ENCODE results near the gene CEMIP. TPM values are rescaled to one million over a fixed set of nuclear protein-coding genes. Genes with fewer than 3 reads are reported as not detected.
A peak's percentile ranks its signal among the peaks of the same experiment; 100 is the strongest.

CEMIP gene
- total and polyA plus RNA-seq, 2 of the 13 experiments (the other 11 are each of a cell fraction or from before 2014, with no cell fraction given), result 4.3 to 28.5 TPM

GRCh38 chr15:80989518-80990478 lies 210.6 kb downstream of the CEMIP start, which contains the start of gene MESD (continued):
- TF ChIP-seq ARID4A (CRISPR knock-in tag; IDR thresholded peaks at IDR 0.05; ENCODE audit: borderline replicate concordance) (peak; percentile 93), ZNF101 (CRISPR knock-in tag; IDR thresholded peaks at IDR 0.05; ENCODE audit: borderline replicate concordance, low read depth) (no peak), SIN3A (IDR thresholded peaks at IDR 0.05; ENCODE audit: borderline replicate concordance, low read depth, low read length) (peak; percentile 57; the same call in 1 of the 2 replicates), ZNF737 (CRISPR knock-in tag; IDR thresholded peaks at IDR 0.05; ENCODE audit: borderline replicate concordance) (no peak), AFF4 (CRISPR knock-in tag; IDR thresholded peaks at IDR 0.05) (no peak), FOXC1 (CRISPR knock-in tag; IDR thresholded peaks at IDR 0.05; ENCODE audit: borderline replicate concordance) (peak; percentile 33; the same call in 1 of the 2 replicates), ZNF234 (CRISPR knock-in tag; conservative IDR thresholded peaks at IDR 0.05) (no peak), POLR2G (IDR thresholded peaks at IDR 0.05; ENCODE audit: low read depth, low read length) (peak; percentile 91), ZNF232 (CRISPR knock-in tag; IDR thresholded peaks at IDR 0.05; ENCODE audit: borderline replicate concordance) (no peak), ZNF746 (CRISPR knock-in tag; IDR thresholded peaks at IDR 0.05) (no peak), IKZF1 (IDR thresholded peaks at IDR 0.05) (no peak), MAFG (CRISPR knock-in tag; IDR thresholded peaks at IDR 0.05) (no peak), ZNF639 (CRISPR knock-in tag; conservative IDR thresholded peaks at IDR 0.05) (no peak), SKIL (CRISPR knock-in tag; IDR thresholded peaks at IDR 0.05; ENCODE audit: borderline replicate concordance) (no peak), SMARCC2 (IDR thresholded peaks at IDR 0.05) (no peak), SRSF1 (optimal IDR thresholded peaks at IDR 0.05; ENCODE audit: low read depth, low read length) (no peak), ZFP41 (CRISPR knock-in tag; IDR thresholded peaks at IDR 0.05; ENCODE audit: borderline replicate concordance) (no peak)
